ENCODE measurements around the gene MPL. TPM values are rescaled to one million over a fixed set of nuclear protein-coding genes. Genes with fewer than 3 reads are reported as not detected.
A peak's percentile ranks its signal among the peaks of the same experiment; 100 is the strongest.

The MPL gene
- total RNA-seq, 2 experiments from 2014 or later, result not detected

DNA sequence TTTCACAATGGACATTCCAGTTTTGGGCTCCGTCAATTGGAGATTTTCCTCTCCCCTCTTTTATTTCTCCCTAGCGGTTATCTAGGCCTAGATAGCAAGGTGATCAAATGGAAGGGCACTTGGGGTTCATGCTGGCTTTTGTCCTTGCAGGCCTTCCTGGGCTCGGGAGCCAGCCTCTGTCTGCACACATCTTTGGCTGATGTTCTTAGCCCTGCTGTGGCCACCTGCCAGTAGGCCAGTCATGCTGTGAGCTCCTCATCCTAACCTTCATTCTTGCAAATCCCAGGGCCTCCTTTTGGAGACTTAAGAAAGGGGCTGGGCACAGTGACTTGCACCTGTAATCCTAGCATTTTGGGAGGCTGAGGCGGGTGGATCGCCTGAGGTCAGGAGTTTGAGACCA, 23.4 kb upstream of the MPL start:
- Mint-ChIP-seq H3K4me1 (no peaks in the 10 kb centered on the region), H3K36me3 (no peaks in the 10 kb centered on the region), H3K27me3 (no peaks in the 10 kb centered on the region), H3K4me3 (no peak overlapping the region), H3K9me3 (no peaks in the 10 kb centered on the region), H3K27ac (no peak overlapping the region)
- DNase-seq, result no peak

- Mint-ChIP-seq H3K4me1 (no peaks in the 10 kb centered on the region), H3K27me3 (no peaks in the 10 kb centered on the region), H3K9me3 (no peaks in the 10 kb centered on the region), H3K27ac (no peak overlapping the region), H3K4me3 (no peak overlapping the region), H3K36me3 (no peaks in the 10 kb centered on the region)
- DNase-seq, result no peak
Measured at GRCh38 chr1:43315481-43315880, 22.1 kb upstream of the MPL start.

GRCh38 chr1:43315963-43316737, 21.5 kb upstream of the MPL start:
- Mint-ChIP-seq H3K4me3 (no peak overlapping the region), H3K36me3 (no peaks in the 10 kb centered on the region), H3K27ac (no peak overlapping the region), H3K9me3 (no peaks in the 10 kb centered on the region), H3K4me1 (no peaks in the 10 kb centered on the region), H3K27me3 (no peaks in the 10 kb centered on the region)
- DNase-seq, result no peak

GRCh38 chr1:43316738-43317520, 20.7 kb upstream of the MPL start:
- Mint-ChIP-seq H3K9me3 (no peaks in the 10 kb centered on the region), H3K4me3 (no peak overlapping the region), H3K36me3 (no peaks in the 10 kb centered on the region), H3K27ac (no peak overlapping the region), H3K27me3 (no peaks in the 10 kb centered on the region), H3K4me1 (no peaks in the 10 kb centered on the region)
- DNase-seq, result no peak

GRCh38 chr1:43317817-43318471, 19.7 kb upstream of the MPL start:
- H3K27me3 Mint-ChIP-seq, result no peaks in the 10 kb centered on the region
- DNase-seq, result no peak
- no peaks in the 10 kb centered on the region for H3K4me1 Mint-ChIP-seq
- H3K9me3 Mint-ChIP-seq, result no peaks in the 10 kb centered on the region
- H3K36me3 Mint-ChIP-seq, result no peaks in the 10 kb centered on the region
- H3K27ac Mint-ChIP-seq, result no peak overlapping the region
- H3K4me3 Mint-ChIP-seq, result no peak overlapping the region

DNA sequence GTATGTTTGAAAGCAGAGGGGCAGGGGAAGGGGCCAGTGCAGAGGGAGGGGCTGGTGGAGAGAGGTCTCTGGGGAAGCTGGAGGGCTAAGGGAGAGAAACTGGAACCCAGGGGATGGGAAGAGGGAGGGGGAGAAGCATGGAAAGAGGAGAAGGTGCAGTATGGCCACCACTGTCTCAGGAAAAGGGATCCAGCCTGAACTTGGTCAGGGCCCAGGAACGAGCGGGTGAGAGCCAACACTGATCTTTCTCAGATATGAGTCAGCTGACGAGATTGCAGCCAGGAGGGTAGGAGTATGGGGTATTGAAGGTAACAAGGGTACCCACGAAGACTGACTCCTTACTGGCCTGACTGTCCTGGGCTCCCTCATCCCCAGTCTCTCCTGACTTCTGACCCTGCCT, 18.8 kb upstream of the MPL start:
- Mint-ChIP-seq H3K27me3 (no peaks in the 10 kb centered on the region), H3K27ac (no peak overlapping the region), H3K4me3 (no peak overlapping the region), H3K9me3 (no peaks in the 10 kb centered on the region), H3K36me3 (no peaks in the 10 kb centered on the region), H3K4me1 (no peaks in the 10 kb centered on the region)
- no peak for DNase-seq

- Mint-ChIP-seq H3K4me1 (no peaks in the 10 kb centered on the region), H3K27me3 (no peaks in the 10 kb centered on the region), H3K36me3 (no peaks in the 10 kb centered on the region), H3K9me3 (peaks cover 2% of the 10 kb centered on the region), H3K27ac (no peak overlapping the region), H3K4me3 (no peak overlapping the region)
- no peak for DNase-seq
Measured at GRCh38 chr1:43319288-43319687, 18.3 kb upstream of the MPL start.

GRCh38 chr1:43319766-43320165, 17.9 kb upstream of the MPL start:
- no peak overlapping the region for H3K4me3 Mint-ChIP-seq
- peaks cover 4% of the 10 kb centered on the region for H3K9me3 Mint-ChIP-seq
- H3K27me3 Mint-ChIP-seq, result no peaks in the 10 kb centered on the region
- no peak for DNase-seq
- H3K36me3 Mint-ChIP-seq, result peaks cover 2% of the 10 kb centered on the region
- H3K4me1 Mint-ChIP-seq, result no peaks in the 10 kb centered on the region
- H3K27ac Mint-ChIP-seq, result no peak overlapping the region

DNA sequence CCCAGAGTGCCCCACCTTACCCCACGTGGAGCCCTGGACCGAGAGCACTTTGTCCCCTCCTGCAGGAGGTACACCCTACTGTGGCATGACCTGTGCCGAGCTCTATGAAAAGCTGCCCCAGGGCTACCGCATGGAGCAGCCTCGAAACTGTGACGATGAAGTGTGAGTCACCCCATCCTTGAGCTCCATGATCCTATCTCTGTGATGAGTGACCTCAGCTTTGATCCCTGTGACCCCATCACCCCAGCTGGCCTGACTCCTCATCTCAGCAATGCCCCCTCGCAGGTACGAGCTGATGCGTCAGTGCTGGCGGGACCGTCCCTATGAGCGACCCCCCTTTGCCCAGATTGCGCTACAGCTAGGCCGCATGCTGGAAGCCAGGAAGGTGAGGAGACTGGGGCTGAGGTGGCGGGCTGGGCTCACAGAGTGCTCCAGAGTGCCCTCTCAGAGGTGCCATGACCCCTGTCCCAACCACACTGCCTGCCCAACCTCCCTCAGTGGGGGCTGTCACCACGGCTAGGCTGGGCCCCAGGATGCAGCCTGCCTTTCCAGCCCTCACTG, 16.2 kb upstream of the MPL start:
- no peaks in the 10 kb centered on the region for H3K27me3 Mint-ChIP-seq
- H3K4me3 Mint-ChIP-seq, result no peak overlapping the region
- no peak overlapping the region for H3K27ac Mint-ChIP-seq
- no peaks in the 10 kb centered on the region for H3K4me1 Mint-ChIP-seq
- peaks cover 9% of the 10 kb centered on the region for H3K36me3 Mint-ChIP-seq
- peaks cover 14% of the 10 kb centered on the region for H3K9me3 Mint-ChIP-seq
- DNase-seq, result no peak

GRCh38 chr1:43322506-43322905, 15.1 kb upstream of the MPL start:
- DNase-seq, result no peak
- Mint-ChIP-seq H3K9me3 (peaks cover 15% of the 10 kb centered on the region), H3K4me3 (no peak overlapping the region), H3K27me3 (no peaks in the 10 kb centered on the region), H3K27ac (no peak overlapping the region), H3K4me1 (peaks cover 6% of the 10 kb centered on the region), H3K36me3 (peaks cover 9% of the 10 kb centered on the region)

GRCh38 chr1:43324810-43325209, 12.8 kb upstream of the MPL start:
- peaks cover 23% of the 10 kb centered on the region for H3K9me3 Mint-ChIP-seq
- no peak overlapping the region for H3K4me3 Mint-ChIP-seq
- H3K27ac Mint-ChIP-seq, result no peak overlapping the region
- no peak for DNase-seq
- H3K36me3 Mint-ChIP-seq, result peaks cover 13% of the 10 kb centered on the region
- H3K4me1 Mint-ChIP-seq, result peaks cover 8% of the 10 kb centered on the region
- no peaks in the 10 kb centered on the region for H3K27me3 Mint-ChIP-seq

- H3K36me3 Mint-ChIP-seq, result peaks cover 13% of the 10 kb centered on the region
- H3K27me3 Mint-ChIP-seq, result no peaks in the 10 kb centered on the region
- H3K9me3 Mint-ChIP-seq, result peaks cover 23% of the 10 kb centered on the region
- no peak for DNase-seq
- peaks cover 14% of the 10 kb centered on the region for H3K4me1 Mint-ChIP-seq
- no peak overlapping the region for H3K27ac Mint-ChIP-seq
- no peak overlapping the region for H3K4me3 Mint-ChIP-seq
Measured at GRCh38 chr1:43325381-43325780, 12.2 kb upstream of the MPL start.

GRCh38 chr1:43327549-43328292, 9.9 kb upstream of the MPL start:
- Mint-ChIP-seq H3K36me3 (peaks cover 13% of the 10 kb centered on the region), H3K27me3 (no peaks in the 10 kb centered on the region), H3K4me1 (peaks cover 19% of the 10 kb centered on the region), H3K9me3 (peaks cover 23% of the 10 kb centered on the region), H3K27ac (no peak overlapping the region), H3K4me3 (no peak overlapping the region)
- no peak for DNase-seq

DNA sequence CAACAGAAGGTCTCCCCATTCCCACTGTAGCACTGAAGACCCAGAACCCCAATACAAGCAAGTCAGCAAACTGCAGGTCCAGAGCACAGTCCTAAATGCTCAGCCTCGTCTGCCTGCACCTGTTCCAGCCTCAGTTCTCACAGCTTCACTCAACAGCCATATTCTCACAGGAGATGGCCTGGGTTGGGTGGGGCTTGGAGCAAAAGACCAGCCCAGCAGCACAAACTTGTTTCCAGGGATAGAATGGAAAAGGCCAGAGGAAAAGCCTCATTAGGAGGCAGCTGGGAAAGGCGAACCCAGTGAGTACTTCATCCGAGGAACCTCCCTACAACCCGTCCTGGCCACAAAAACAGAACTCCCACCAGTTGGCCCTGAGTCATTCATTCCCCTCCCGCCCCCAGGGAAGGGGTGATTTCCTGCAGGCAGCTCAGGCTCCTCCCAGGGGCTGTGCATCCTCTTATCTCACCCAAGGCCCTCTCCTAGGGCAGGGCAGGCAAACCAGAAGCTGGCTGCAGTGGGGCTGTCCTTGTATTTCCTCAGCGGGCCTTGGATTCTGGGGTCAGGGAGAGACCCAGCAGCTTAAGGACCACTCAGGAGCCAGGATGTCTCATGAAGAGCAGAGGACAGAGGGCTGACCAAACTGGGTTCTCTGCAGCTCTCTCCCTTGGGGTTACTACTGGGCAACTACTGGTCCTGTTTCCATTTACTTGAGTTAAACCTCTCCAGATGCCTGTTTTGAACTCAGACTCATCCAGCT, 7.4 kb upstream of the MPL start:
- peak; percentile 76 for DNase-seq
- Mint-ChIP-seq H3K27me3 (no peaks in the 10 kb centered on the region), H3K4me1 (peaks cover 19% of the 10 kb centered on the region), H3K9me3 (peaks cover 15% of the 10 kb centered on the region), H3K27ac (peak overlapping the region; percentile 43), H3K36me3 (peaks cover 8% of the 10 kb centered on the region), H3K4me3 (no peak overlapping the region)

Data from activated naive CD8-positive, alpha-beta T cell treated with anti-CD3 and anti-CD28 coated beads for 36 hours (primary cell).